Measurements from ENCODE around the gene MARCOL. TPM values are rescaled to one million over a fixed set of nuclear protein-coding genes. Genes with fewer than 3 reads are reported as not detected.
A peak's percentile ranks its signal among the peaks of the same experiment; 100 is the strongest.
"Not testable (repeated sequence)": the region's sequence is repeated elsewhere in the genome, so short reads cannot be mapped to it uniquely, and the experiment has no call there.

Gene MARCOL
- total RNA-seq, 4 donors from 2014 or later: not detected

- H3K4me3 ChIP-seq: no peak overlapping the region
- H3K36me3 ChIP-seq: no peaks in the 10 kb centered on the region
- peaks cover 0 to 5% (median 2%) of the 10 kb centered on the region in 4 donors for H3K9me3 ChIP-seq
- TF ChIP-seq, protein P1, sequence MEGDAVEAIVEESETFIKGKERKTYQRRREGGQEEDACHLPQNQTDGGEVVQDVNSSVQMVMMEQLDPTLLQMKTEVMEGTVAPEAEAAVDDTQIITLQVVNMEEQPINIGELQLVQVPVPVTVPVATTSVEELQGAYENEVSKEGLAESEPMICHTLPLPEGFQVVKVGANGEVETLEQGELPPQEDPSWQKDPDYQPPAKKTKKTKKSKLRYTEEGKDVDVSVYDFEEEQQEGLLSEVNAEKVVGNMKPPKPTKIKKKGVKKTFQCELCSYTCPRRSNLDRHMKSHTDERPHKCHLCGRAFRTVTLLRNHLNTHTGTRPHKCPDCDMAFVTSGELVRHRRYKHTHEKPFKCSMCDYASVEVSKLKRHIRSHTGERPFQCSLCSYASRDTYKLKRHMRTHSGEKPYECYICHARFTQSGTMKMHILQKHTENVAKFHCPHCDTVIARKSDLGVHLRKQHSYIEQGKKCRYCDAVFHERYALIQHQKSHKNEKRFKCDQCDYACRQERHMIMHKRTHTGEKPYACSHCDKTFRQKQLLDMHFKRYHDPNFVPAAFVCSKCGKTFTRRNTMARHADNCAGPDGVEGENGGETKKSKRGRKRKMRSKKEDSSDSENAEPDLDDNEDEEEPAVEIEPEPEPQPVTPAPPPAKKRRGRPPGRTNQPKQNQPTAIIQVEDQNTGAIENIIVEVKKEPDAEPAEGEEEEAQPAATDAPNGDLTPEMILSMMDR (IDR thresholded peaks at IDR 0.05): no peak
- no peak for TF ChIP-seq POLR2A (IDR thresholded peaks at IDR 0.05; ENCODE audit: low read depth)
- TF ChIP-seq EP300 (IDR thresholded peaks at IDR 0.05): no peak
- TF ChIP-seq POLR2AphosphoS5 (IDR thresholded peaks at IDR 0.05): no peak
- H3K27ac ChIP-seq (replicated peaks in 1 of 4): no peak overlapping the region
- WGBS: 51% methylated on average over 3 of the region's 3 CpGs
- intact Hi-C loops (cut with DNase I): no loop called here
- no peak for DNase-seq (ENCODE audit: extremely low spot score)
- H3K4me1 ChIP-seq: no peaks in the 10 kb centered on the region
- H3K27me3 ChIP-seq: no peaks in the 10 kb centered on the region
Observed at GRCh38 chr5:148267962-148268361, 29.6 kb downstream of the MARCOL start.

GRCh38 chr5:148268566-148268965, 30.2 kb downstream of the MARCOL start, which contains the start of gene SPINK13:
Gene SPINK13, plus strand, starts transcription at chr5:148268794. Its CDS starts 1,279 bp downstream, at chr5:148270073.
- Histone ChIP-seq H3K9me3 (peaks cover 0 to 5% (median 2%) of the 10 kb centered on the region in 4 donors), H3K27me3 (no peaks in the 10 kb centered on the region), H3K4me3 (no peak within 1 kb of the TSS), H3K27ac (replicated peaks in 1 of 4) (no peak within 1 kb of the TSS), H3K4me1 (no peaks in the 10 kb centered on the region), H3K36me3 (no peaks in the 10 kb centered on the region)
- 60% methylated on average over 4 of the region's 4 CpGs for WGBS
- intact Hi-C loops (cut with DNase I): no loop called here
- DNase-seq (ENCODE audit: extremely low spot score): no peak
- TF ChIP-seq POLR2AphosphoS5 (IDR thresholded peaks at IDR 0.05) (no peak), EP300 (IDR thresholded peaks at IDR 0.05) (no peak), POLR2A (IDR thresholded peaks at IDR 0.05; ENCODE audit: low read depth) (no peak)
- TF ChIP-seq, protein P1 (IDR thresholded peaks at IDR 0.05): no peak

GRCh38 chr5:148275129-148275528, 36.8 kb downstream of the MARCOL start:
- whole genome bisulfite sequencing: 95% methylated on average over 2 of the region's 2 CpGs
- DNase-seq (ENCODE audit: extremely low spot score); H3K4me1 ChIP-seq; H3K27ac ChIP-seq (replicated peaks in 1 of 4); H3K36me3 ChIP-seq; H3K4me3 ChIP-seq; intact Hi-C loops (cut with DNase I); H3K27me3 ChIP-seq: not testable (repeated sequence)
- peaks cover 0 to 39% (median 27%) of the 10 kb centered on the region in 4 donors for H3K9me3 ChIP-seq

GRCh38 chr5:148280893-148281292, 42.6 kb downstream of the MARCOL start:
- peaks cover 0 to 10% (median 0%) of the 10 kb centered on the region in 4 donors for H3K36me3 ChIP-seq
- H3K4me1 ChIP-seq; intact Hi-C loops (cut with DNase I); H3K27ac ChIP-seq (replicated peaks in 1 of 4); H3K4me3 ChIP-seq; H3K27me3 ChIP-seq; DNase-seq (ENCODE audit: extremely low spot score): not testable (repeated sequence)
- peaks cover 0 to 32% (median 24%) of the 10 kb centered on the region in 4 donors for H3K9me3 ChIP-seq
- 33% methylated on average over 3 of the region's 5 CpGs for WGBS

- intact Hi-C loops (cut with DNase I): not testable (repeated sequence)
Observed at GRCh38 chr5:148281336-148281735, 43.0 kb downstream of the MARCOL start.

GRCh38 chr5:148290271-148291195, 52.2 kb downstream of the MARCOL start:
- Histone ChIP-seq H3K4me3 (no peak overlapping the region), H3K9me3 (no peaks in the 10 kb centered on the region), H3K4me1 (no peaks in the 10 kb centered on the region), H3K27me3 (no peaks in the 10 kb centered on the region), H3K36me3 (no peaks in the 10 kb centered on the region), H3K27ac (replicated peaks in 1 of 4) (no peak overlapping the region)
- no peak for TF ChIP-seq POLR2A (IDR thresholded peaks at IDR 0.05; ENCODE audit: low read depth)
- no peak for TF ChIP-seq POLR2AphosphoS5 (IDR thresholded peaks at IDR 0.05)
- TF ChIP-seq, protein P1 (IDR thresholded peaks at IDR 0.05): peak in 1 of 3 experiments; percentile 35
- intact Hi-C loops (cut with DNase I): no loop called here
- no peak for DNase-seq (ENCODE audit: extremely low spot score)
- WGBS: 54% methylated on average over 6 of the region's 6 CpGs

More at GRCh38 chr5:148281336-148281735, 43.0 kb downstream of the MARCOL start:
- Histone ChIP-seq H3K36me3 (peaks cover 0 to 10% (median 0%) of the 10 kb centered on the region in 4 donors), H3K9me3 (peaks cover 0 to 32% (median 24%) of the 10 kb centered on the region in 4 donors)
- not testable (repeated sequence) for H3K27ac ChIP-seq (replicated peaks in 1 of 4); H3K27me3 ChIP-seq; H3K4me1 ChIP-seq; DNase-seq (ENCODE audit: extremely low spot score); H3K4me3 ChIP-seq
- WGBS: 94% methylated on average over 4 of the region's 4 CpGs
